ENCODE measurements around the gene ARGFX. TPM values are rescaled to one million over a fixed set of nuclear protein-coding genes. Genes with fewer than 3 reads are reported as not detected.

The ARGFX gene
- total and polyA plus RNA-seq, 2 experiments from 2014 or later = not detected

DNA sequence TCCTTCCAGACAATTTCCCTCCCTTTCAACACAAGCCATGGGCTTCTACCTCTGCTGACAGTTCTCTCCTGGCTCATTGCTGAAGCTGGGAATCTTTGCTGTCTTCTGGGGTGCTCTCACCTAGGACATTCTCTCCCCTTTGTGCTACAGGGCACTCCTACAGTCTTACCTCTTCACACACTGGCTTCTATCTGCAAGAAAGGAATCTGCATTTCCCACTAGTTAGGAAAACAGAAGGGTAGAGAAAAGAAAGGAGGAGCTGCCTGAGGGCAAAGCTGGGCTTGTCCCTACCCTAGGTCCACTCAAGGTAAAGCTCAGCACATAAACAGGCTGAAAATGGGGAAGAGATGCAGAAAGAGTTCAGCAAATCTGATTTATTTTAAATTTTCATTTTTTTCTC is 5.6 kb upstream of the ARGFX start (continued):
- TF ChIP-seq, protein P1, sequence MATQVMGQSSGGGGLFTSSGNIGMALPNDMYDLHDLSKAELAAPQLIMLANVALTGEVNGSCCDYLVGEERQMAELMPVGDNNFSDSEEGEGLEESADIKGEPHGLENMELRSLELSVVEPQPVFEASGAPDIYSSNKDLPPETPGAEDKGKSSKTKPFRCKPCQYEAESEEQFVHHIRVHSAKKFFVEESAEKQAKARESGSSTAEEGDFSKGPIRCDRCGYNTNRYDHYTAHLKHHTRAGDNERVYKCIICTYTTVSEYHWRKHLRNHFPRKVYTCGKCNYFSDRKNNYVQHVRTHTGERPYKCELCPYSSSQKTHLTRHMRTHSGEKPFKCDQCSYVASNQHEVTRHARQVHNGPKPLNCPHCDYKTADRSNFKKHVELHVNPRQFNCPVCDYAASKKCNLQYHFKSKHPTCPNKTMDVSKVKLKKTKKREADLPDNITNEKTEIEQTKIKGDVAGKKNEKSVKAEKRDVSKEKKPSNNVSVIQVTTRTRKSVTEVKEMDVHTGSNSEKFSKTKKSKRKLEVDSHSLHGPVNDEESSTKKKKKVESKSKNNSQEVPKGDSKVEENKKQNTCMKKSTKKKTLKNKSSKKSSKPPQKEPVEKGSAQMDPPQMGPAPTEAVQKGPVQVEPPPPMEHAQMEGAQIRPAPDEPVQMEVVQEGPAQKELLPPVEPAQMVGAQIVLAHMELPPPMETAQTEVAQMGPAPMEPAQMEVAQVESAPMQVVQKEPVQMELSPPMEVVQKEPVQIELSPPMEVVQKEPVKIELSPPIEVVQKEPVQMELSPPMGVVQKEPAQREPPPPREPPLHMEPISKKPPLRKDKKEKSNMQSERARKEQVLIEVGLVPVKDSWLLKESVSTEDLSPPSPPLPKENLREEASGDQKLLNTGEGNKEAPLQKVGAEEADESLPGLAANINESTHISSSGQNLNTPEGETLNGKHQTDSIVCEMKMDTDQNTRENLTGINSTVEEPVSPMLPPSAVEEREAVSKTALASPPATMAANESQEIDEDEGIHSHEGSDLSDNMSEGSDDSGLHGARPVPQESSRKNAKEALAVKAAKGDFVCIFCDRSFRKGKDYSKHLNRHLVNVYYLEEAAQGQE (IDR thresholded peaks at IDR 0.05; ENCODE audit: unreplicated experiment) = no peak

DNA sequence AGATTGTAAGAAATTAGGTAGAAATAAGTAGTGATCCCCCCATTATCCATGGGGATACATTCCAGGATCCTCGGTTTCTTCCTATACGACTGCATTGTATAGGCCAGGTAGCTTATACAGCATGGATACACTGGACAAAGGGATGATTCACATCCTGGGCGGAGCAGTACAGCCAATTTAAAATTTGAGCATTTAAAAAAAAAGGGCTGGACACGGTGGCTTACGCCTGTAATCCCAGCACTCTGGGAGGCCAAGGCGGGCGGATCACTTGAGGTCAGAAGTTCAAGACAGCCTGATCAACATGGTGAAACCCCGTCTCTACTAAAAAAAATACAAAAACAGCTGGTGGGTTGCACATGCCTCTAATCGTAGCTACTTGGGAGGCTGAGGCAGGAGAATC is 976 bp upstream of the ARGFX start:
- DNase-seq (ENCODE audit: low spot score) (no peak), ATAC-seq (no peak)
- Mint-ChIP-seq H3K4me3 (no peak overlapping the region), H3K36me3 (ENCODE audit: low read depth) (no peaks in the 10 kb centered on the region), H3K27me3 (ENCODE audit: insufficient read depth, low read depth, poor library complexity) (peaks cover 2% of the 10 kb centered on the region), H3K27ac (no peak overlapping the region), H3K9me3 (no peaks in the 10 kb centered on the region), H3K4me1 (peaks cover 17% of the 10 kb centered on the region)
- H3K9me2 ChIP-seq (ENCODE audit: insufficient read depth) = no peaks in the 10 kb centered on the region
- no peak overlapping the region for H3K4me2 ChIP-seq
- H3K79me2 ChIP-seq (replicated peaks; ENCODE audit: insufficient read depth) = no peaks in the 10 kb centered on the region
- TF ChIP-seq STAT1 (IDR thresholded peaks at IDR 0.05; ENCODE audit: unreplicated experiment) = no peak
- TF ChIP-seq ZNF114 (CRISPR knock-in tag; IDR thresholded peaks at IDR 0.05) = no peak
- TF ChIP-seq POLR2AphosphoS5 (IDR thresholded peaks at IDR 0.05; ENCODE audit: low read depth) = no peak
- no peak for TF ChIP-seq EZH2phosphoT487 (IDR thresholded peaks at IDR 0.05; ENCODE audit: unreplicated experiment)
- TF ChIP-seq, protein P2, sequence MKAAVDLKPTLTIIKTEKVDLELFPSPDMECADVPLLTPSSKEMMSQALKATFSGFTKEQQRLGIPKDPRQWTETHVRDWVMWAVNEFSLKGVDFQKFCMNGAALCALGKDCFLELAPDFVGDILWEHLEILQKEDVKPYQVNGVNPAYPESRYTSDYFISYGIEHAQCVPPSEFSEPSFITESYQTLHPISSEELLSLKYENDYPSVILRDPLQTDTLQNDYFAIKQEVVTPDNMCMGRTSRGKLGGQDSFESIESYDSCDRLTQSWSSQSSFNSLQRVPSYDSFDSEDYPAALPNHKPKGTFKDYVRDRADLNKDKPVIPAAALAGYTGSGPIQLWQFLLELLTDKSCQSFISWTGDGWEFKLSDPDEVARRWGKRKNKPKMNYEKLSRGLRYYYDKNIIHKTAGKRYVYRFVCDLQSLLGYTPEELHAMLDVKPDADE (IDR thresholded peaks at IDR 0.05) = no peak
- TF ChIP-seq JUNB (IDR thresholded peaks at IDR 0.05; ENCODE audit: unreplicated experiment) = no peak
- no peak for TF ChIP-seq CREB1 (CRISPR knock-in tag; IDR thresholded peaks at IDR 0.05; ENCODE audit: low read depth)
- TF ChIP-seq, protein P1 (IDR thresholded peaks at IDR 0.05; ENCODE audit: unreplicated experiment) = no peak
- no peak overlapping the region for H3K27ac ChIP-seq (ENCODE audit: low read depth)
- H3F3A ChIP-seq (replicated peaks; ENCODE audit: low read depth) = no peaks in the 10 kb centered on the region
- no peak overlapping the region for H3K4me3 ChIP-seq
- no peaks in the 10 kb centered on the region for H3K27me3 ChIP-seq (ENCODE audit: insufficient read depth)
- H3K36me3 ChIP-seq (ENCODE audit: insufficient read depth) = no peaks in the 10 kb centered on the region
- H3K4me1 ChIP-seq (ENCODE audit: insufficient read depth) = peaks cover 20% of the 10 kb centered on the region
- no peaks in the 10 kb centered on the region for H4K20me1 ChIP-seq (replicated peaks; ENCODE audit: insufficient read depth)
- no peak overlapping the region for H2AFZ ChIP-seq
